Measurements from ENCODE around the gene CIZ1. TPM values are rescaled to one million over a fixed set of nuclear protein-coding genes. Genes with fewer than 3 reads are reported as not detected.
A peak's percentile ranks its signal among the peaks of the same experiment; 100 is the strongest.

Gene CIZ1
- total RNA-seq, 1 donor from 2014 or later, result 140 TPM

- Mint-ChIP-seq H3K27ac (ENCODE audit: unreplicated experiment) (peak overlapping the region; percentile 17), H3K4me3 (ENCODE audit: unreplicated experiment) (peak overlapping the region; percentile 65), H3K9me3 (ENCODE audit: low read depth) (no peaks in the 10 kb centered on the region), H3K27me3 (ENCODE audit: low read depth) (no peaks in the 10 kb centered on the region), H3K4me1 (ENCODE audit: low read depth) (peaks cover 19% of the 10 kb centered on the region), H3K36me3 (ENCODE audit: low read depth) (peaks cover 8% of the 10 kb centered on the region)
- no peak for DNase-seq (ENCODE audit: low spot score)
- TF ChIP-seq CTCF (IDR thresholded peaks at IDR 0.05), result no peak
Observed at GRCh38 chr9:128159522-128159783, 31.9 kb downstream of the CIZ1 start.

- H3K27ac Mint-ChIP-seq (ENCODE audit: unreplicated experiment), result no peak overlapping the region
- no peaks in the 10 kb centered on the region for H3K27me3 Mint-ChIP-seq (ENCODE audit: low read depth)
- peaks cover 2% of the 10 kb centered on the region for H3K4me1 Mint-ChIP-seq (ENCODE audit: low read depth)
- no peaks in the 10 kb centered on the region for H3K9me3 Mint-ChIP-seq (ENCODE audit: low read depth)
- no peak overlapping the region for H3K4me3 Mint-ChIP-seq (ENCODE audit: unreplicated experiment)
- DNase-seq (ENCODE audit: low spot score), result peak; percentile 33
- H3K36me3 Mint-ChIP-seq (ENCODE audit: low read depth), result no peaks in the 10 kb centered on the region
- no peak for TF ChIP-seq CTCF (IDR thresholded peaks at IDR 0.05)
Observed at GRCh38 chr9:128155736-128156500, 35.5 kb downstream of the CIZ1 start.

- H3K4me3 Mint-ChIP-seq (ENCODE audit: unreplicated experiment), result no peak overlapping the region
- no peak for TF ChIP-seq CTCF (IDR thresholded peaks at IDR 0.05)
Observed at GRCh38 chr9:128153947-128154695, 37.3 kb downstream of the CIZ1 start.

GRCh38 chr9:128153060-128153946 is 38.1 kb downstream of the CIZ1 start:
- TF ChIP-seq CTCF (IDR thresholded peaks at IDR 0.05), result no peak

More at GRCh38 chr9:128153947-128154695, 37.3 kb downstream of the CIZ1 start:
- Mint-ChIP-seq H3K27me3 (ENCODE audit: low read depth) (no peaks in the 10 kb centered on the region), H3K4me1 (ENCODE audit: low read depth) (peaks cover 2% of the 10 kb centered on the region), H3K27ac (ENCODE audit: unreplicated experiment) (no peak overlapping the region), H3K36me3 (ENCODE audit: low read depth) (no peaks in the 10 kb centered on the region), H3K9me3 (ENCODE audit: low read depth) (no peaks in the 10 kb centered on the region)
- peak; percentile 52 for DNase-seq (ENCODE audit: low spot score)

More at GRCh38 chr9:128153060-128153946, 38.1 kb downstream of the CIZ1 start:
- Mint-ChIP-seq H3K36me3 (ENCODE audit: low read depth) (no peaks in the 10 kb centered on the region), H3K9me3 (ENCODE audit: low read depth) (no peaks in the 10 kb centered on the region), H3K27ac (ENCODE audit: unreplicated experiment) (no peak overlapping the region), H3K4me1 (ENCODE audit: low read depth) (peaks cover 4% of the 10 kb centered on the region), H3K27me3 (ENCODE audit: low read depth) (no peaks in the 10 kb centered on the region), H3K4me3 (ENCODE audit: unreplicated experiment) (no peak overlapping the region)
- peak; percentile 89 for DNase-seq (ENCODE audit: low spot score)

Measured in chondrocyte (in vitro differentiated cells).